MM.1S (cell line): ENCODE measurements around the gene CFAP54.

ENCODE experiments used
- DNase-seq: peaks from one replicate; pipeline ENCODE4 v3.0.0-alpha.2; 2015
- H2AFZ ChIP-seq: fragments of 300-600 bp; sonication (generic); 2 replicates; pipeline ENCODE4 v1.6.0; 2016; ENCODE audit warnings: antibody characterized with exemption, low read length
- H3F3A ChIP-seq: fragments of 300-600 bp; sonication (generic); 2 replicates; pipeline ENCODE4 v1.6.1; 2016; ENCODE audit warnings: mild to moderate bottlenecking, antibody characterized with exemption, low read length, moderate library complexity, mixed read lengths; ENCODE audit not compliant: insufficient read depth
- H3K27ac ChIP-seq: fragments of 300-600 bp; sonication (generic); 2 replicates; pipeline ENCODE4 v1.5.1; 2016; ENCODE audit warnings: mild to moderate bottlenecking, low read length
- H3K27me3 ChIP-seq: fragments of 300-600 bp; sonication (generic); replicated peaks from 2 replicates; pipeline ENCODE4 v1.6.0; 2016; ENCODE audit warnings: low read length; ENCODE audit not compliant: insufficient read depth
- H3K36me3 ChIP-seq: fragments of 300-600 bp; sonication (generic); replicated peaks from 2 replicates; pipeline ENCODE4 v1.6.1; 2016; ENCODE audit warnings: mild to moderate bottlenecking, low read length, mixed read lengths; ENCODE audit not compliant: insufficient read depth
- H3K4me1 ChIP-seq: fragments of 300-600 bp; sonication (generic); 2 replicates; pipeline ENCODE4 v1.6.1; 2016; ENCODE audit warnings: low read length, mixed read lengths
- H3K4me2 ChIP-seq: fragments of 300-600 bp; sonication (generic); 2 replicates; pipeline ENCODE4 v1.6.0; 2016; ENCODE audit warnings: low read depth, low read length
- H3K4me3 ChIP-seq: fragments of 300-600 bp; sonication (generic); 2 replicates; pipeline ENCODE4 v1.5.1; 2016; ENCODE audit warnings: low read length, mixed read lengths
- H3K79me2 ChIP-seq: fragments of 300-600 bp; sonication (generic); 2 replicates; pipeline ENCODE4 v1.6.1; 2016; ENCODE audit warnings: mixed run types, low read length, mixed read lengths
- H3K9ac ChIP-seq: fragments of 300-600 bp; sonication (generic); 2 replicates; pipeline ENCODE4 v1.6.1; 2016; ENCODE audit warnings: low read length, mixed read lengths
- H3K9me2 ChIP-seq: fragments of 300-600 bp; sonication (generic); replicated peaks from 2 replicates; pipeline ENCODE4 v1.6.1; 2016; ENCODE audit warnings: mild to moderate bottlenecking, low read length, mixed read lengths; ENCODE audit not compliant: insufficient read depth
- H3K9me3 ChIP-seq: fragments of 300-600 bp; sonication (generic); replicated peaks from 2 replicates; pipeline ENCODE4 v1.6.1; 2016; ENCODE audit warnings: mild to moderate bottlenecking, low read length, mixed read lengths; ENCODE audit not compliant: insufficient read depth
- H4K20me1 ChIP-seq: fragments of 300-600 bp; sonication (generic); 2 replicates; pipeline ENCODE4 v1.6.1; 2016; ENCODE audit warnings: mild to moderate bottlenecking, low read length, moderate library complexity, mixed read lengths; ENCODE audit not compliant: insufficient read depth
- CTCF ChIP-seq: fragments of 300-600 bp; sonication (generic); IDR thresholded peaks from 2 replicates; pipeline ENCODE4 v1.5.1; 2016; ENCODE audit warnings: antibody characterized with exemption, low read length, mixed read lengths
- EZH2 ChIP-seq: fragments of 300-600 bp; sonication (generic); optimal IDR thresholded peaks from 2 replicates; pipeline ENCODE3; 2017; ENCODE audit warnings: low read depth, mild to moderate bottlenecking, antibody characterized with exemption, low read length, mixed read lengths
- EZH2phosphoT487 ChIP-seq: fragments of 300-600 bp; sonication (generic); IDR thresholded peaks from 2 replicates; pipeline ENCODE4 v1.6.1; 2018; ENCODE audit warnings: antibody characterized with exemption, low read length

The CFAP54 gene

GRCh38 chr12:96906849-96907670, 417.7 kb downstream of the CFAP54 start, which contains the start of gene NEDD1:
TSS of gene NEDD1 (plus strand) at chr12:96907257. CDS start at chr12:96909760, 2,503 bp downstream.
- H3K9me3 ChIP-seq: no peaks in the 10 kb centered on the region
- peak within 1 kb of the TSS; percentile 84 for H3K4me3 ChIP-seq
- peaks cover 9% of the 10 kb centered on the region; the same call in 1 of the 2 replicates for H3K4me1 ChIP-seq
- no peaks in the 10 kb centered on the region for H3K27me3 ChIP-seq
- peak within 1 kb of the TSS; percentile 82 for H3K4me2 ChIP-seq
- H3K9me2 ChIP-seq: no peaks in the 10 kb centered on the region
- peak; percentile 89 for DNase-seq
- no peaks in the 10 kb centered on the region for H4K20me1 ChIP-seq
- H3K9ac ChIP-seq: peak within 1 kb of the TSS; percentile 80
- no peaks in the 10 kb centered on the region for H3K36me3 ChIP-seq
- H3K27ac ChIP-seq: peak within 1 kb of the TSS; percentile 73
- H2AFZ ChIP-seq: peak within 1 kb of the TSS; percentile 96
- peaks cover 6% of the 10 kb centered on the region for H3F3A ChIP-seq
- H3K79me2 ChIP-seq: peaks cover 39% of the 10 kb centered on the region
- TF ChIP-seq CTCF: no peak
- TF ChIP-seq EZH2phosphoT487: no peak
- TF ChIP-seq EZH2: no peak

- H3F3A ChIP-seq: peaks cover 6% of the 10 kb centered on the region
- peak; percentile 12 for DNase-seq
- no peaks in the 10 kb centered on the region for H3K9me3 ChIP-seq
- peaks cover 45% of the 10 kb centered on the region for H3K79me2 ChIP-seq
- H3K9me2 ChIP-seq: no peaks in the 10 kb centered on the region
- peak overlapping the region; percentile 84 for H3K4me3 ChIP-seq
- H3K36me3 ChIP-seq: no peaks in the 10 kb centered on the region
- TF ChIP-seq EZH2 (no peak), CTCF (no peak), EZH2phosphoT487 (no peak)
- peaks cover 9% of the 10 kb centered on the region; the same call in 1 of the 2 replicates for H3K4me1 ChIP-seq
- H3K27ac ChIP-seq: peak overlapping the region; percentile 73
- H4K20me1 ChIP-seq: no peaks in the 10 kb centered on the region
- peak overlapping the region; percentile 82 for H3K4me2 ChIP-seq
- peak overlapping the region; percentile 80 for H3K9ac ChIP-seq
- no peaks in the 10 kb centered on the region for H3K27me3 ChIP-seq
- peak overlapping the region; percentile 96 for H2AFZ ChIP-seq
Observed at GRCh38 chr12:96907671-96908422, 418.5 kb downstream of the CFAP54 start.

GRCh38 chr12:96908423-96908675, 419.0 kb downstream of the CFAP54 start:
- H3K9me3 ChIP-seq: no peaks in the 10 kb centered on the region
- peak overlapping the region; percentile 84 for H3K4me3 ChIP-seq
- H3K9ac ChIP-seq: peak overlapping the region; percentile 80; the same call in 1 of the 2 replicates
- no peak for DNase-seq
- H3K4me1 ChIP-seq: peaks cover 9% of the 10 kb centered on the region; the same call in 1 of the 2 replicates
- no peak overlapping the region for H2AFZ ChIP-seq
- peak overlapping the region; percentile 82 for H3K4me2 ChIP-seq
- H3K9me2 ChIP-seq: no peaks in the 10 kb centered on the region
- peaks cover 47% of the 10 kb centered on the region for H3K79me2 ChIP-seq
- TF ChIP-seq EZH2phosphoT487 (no peak), EZH2 (no peak), CTCF (no peak)
- H3K36me3 ChIP-seq: no peaks in the 10 kb centered on the region
- peaks cover 6% of the 10 kb centered on the region for H3F3A ChIP-seq
- H3K27ac ChIP-seq: 0 out of 2 replicates have a peak overlapping the region, but pooled peaks have one; percentile 73
- H3K27me3 ChIP-seq: no peaks in the 10 kb centered on the region
- no peaks in the 10 kb centered on the region for H4K20me1 ChIP-seq
